Neural cell (in vitro differentiated cells): ENCODE measurements around the gene CCDC77. TPM values are rescaled to one million over a fixed set of nuclear protein-coding genes. Genes with fewer than 3 reads are reported as not detected.

Experiments used
- H2AFZ ChIP-seq: fragments of 200-600, 300-800 bp; sonication (generic), shearing (Covaris generic); 2 replicates; pipeline ENCODE4 v1.6.0; 2014; ENCODE audit warnings: low read depth, mild to moderate bottlenecking, antibody characterized with exemption, low read length, moderate library complexity
- H3F3A ChIP-seq: fragments of 200-600 bp; shearing (Covaris generic); 2 replicates; pipeline ENCODE4 v1.6.1; 2016; ENCODE audit warnings: mild to moderate bottlenecking, moderate library complexity, mixed read lengths, antibody characterized with exemption, low read length; ENCODE audit not compliant: insufficient read depth, poor library complexity, severe bottlenecking
- H3K27ac ChIP-seq: fragments of 200-600, 300-800 bp; sonication (generic), shearing (Covaris generic); 2 replicates; pipeline ENCODE4 v1.5.1; 2014; ENCODE audit warnings: mild to moderate bottlenecking, low read length, moderate library complexity
- H3K27me3 ChIP-seq: fragments of 300-800, 200-600 bp; sonication (generic), shearing (Covaris generic); 2 replicates; pipeline ENCODE4 v1.6.0; 2014; ENCODE audit warnings: mild to moderate bottlenecking, low read depth, low read length, moderate library complexity; ENCODE audit not compliant: insufficient read depth
- H3K36me3 ChIP-seq: fragments of 300-800, 200-600 bp; sonication (generic), shearing (Covaris generic); 2 replicates; pipeline ENCODE4 v1.5.1; 2014; ENCODE audit warnings: mild to moderate bottlenecking, antibody characterized with exemption, low read length, moderate library complexity; ENCODE audit not compliant: insufficient read depth
- H3K4me2 ChIP-seq: fragments of 300-800, 200-600 bp; sonication (generic), shearing (Covaris generic); 2 replicates; pipeline ENCODE4 v1.6.0; 2014; ENCODE audit warnings: mild to moderate bottlenecking, low read length
- H3K4me3 ChIP-seq: fragments of 300-800, 200-600 bp; sonication (generic), shearing (Covaris generic); 2 replicates; pipeline ENCODE4 v1.5.1; 2014; ENCODE audit warnings: mild to moderate bottlenecking, low read length, moderate library complexity
- H3K79me2 ChIP-seq: fragments of 200-600 bp; shearing (Covaris generic); replicated peaks from 2 replicates; pipeline ENCODE4 v1.6.0; 2014; ENCODE audit warnings: mild to moderate bottlenecking, low read length, moderate library complexity; ENCODE audit not compliant: insufficient read depth
- H3K9ac ChIP-seq: fragments of 300-800, 200-600 bp; sonication (generic), shearing (Covaris generic); 2 replicates; pipeline ENCODE4 v1.6.1; 2016; ENCODE audit warnings: mild to moderate bottlenecking, low read length, mixed read lengths
- H3K9me2 ChIP-seq: fragments of 200-600 bp; shearing (Covaris generic); 2 replicates; pipeline ENCODE4 v1.6.1; 2016; ENCODE audit warnings: mild to moderate bottlenecking, low read length, mixed read lengths; ENCODE audit not compliant: insufficient read depth
- H3K9me3 ChIP-seq: fragments of 200-600, 300-800 bp; sonication (generic), shearing (Covaris generic); 2 replicates; pipeline ENCODE4 v1.6.1; 2016; ENCODE audit warnings: mild to moderate bottlenecking, mixed run types, low read length, moderate library complexity, mixed read lengths
- H4K20me1 ChIP-seq: fragments of 200-600 bp; shearing (Covaris generic); 2 replicates; pipeline ENCODE4 v1.6.1; 2016; ENCODE audit warnings: mild to moderate bottlenecking, mixed run types; ENCODE audit not compliant: insufficient read depth
- EP300 ChIP-seq: fragments of 450-650 bp; conservative IDR thresholded peaks from 2 replicates; pipeline ENCODE4 v1.6.1; 2014; ENCODE audit warnings: antibody characterized with exemption, mild to moderate bottlenecking, moderate library complexity; ENCODE audit not compliant: poor library complexity, severe bottlenecking
- EZH2 ChIP-seq: fragments of 200-600, 300-800 bp; shearing (Covaris generic), sonication (generic); IDR thresholded peaks from 2 replicates; pipeline ENCODE4 v1.6.1; 2014; ENCODE audit warnings: antibody characterized with exemption, low read length, borderline replicate concordance, mild to moderate bottlenecking; ENCODE audit not compliant: insufficient read depth, poor library complexity, severe bottlenecking
- MXI1 ChIP-seq: fragments of 450-650 bp; conservative IDR thresholded peaks from 2 replicates; pipeline ENCODE4 v1.6.1; 2014; ENCODE audit warnings: antibody characterized with exemption, mild to moderate bottlenecking; ENCODE audit not compliant: poor library complexity, severe bottlenecking
- POLR2AphosphoS5 ChIP-seq: IDR thresholded peaks from 2 replicates; pipeline ENCODE4 v1.6.1; 2012
- RAD21 ChIP-seq: fragments of 450-650 bp; conservative IDR thresholded peaks from 2 replicates; pipeline ENCODE4 v1.6.1; 2014; ENCODE audit warnings: antibody characterized with exemption, mild to moderate bottlenecking, moderate library complexity
- SMC3 ChIP-seq: fragments of 450-650 bp; conservative IDR thresholded peaks from 2 replicates; pipeline ENCODE4 v1.6.1; 2014; ENCODE audit warnings: antibody characterized with exemption, mild to moderate bottlenecking, moderate library complexity; ENCODE audit not compliant: poor library complexity
- TAF1 ChIP-seq: IDR thresholded peaks from 2 replicates; pipeline ENCODE4 v1.6.1; 2012; ENCODE audit warnings: low read depth
- polyA plus RNA-seq: library from polyadenylated mRNA; depleted of rRNA; stranded (reverse); fragments of >200 nt; gene quantifications from 2 replicates; pipeline ENCODE4 v1.2.3, GENCODE V29; 2014
- TF ChIP-seq, protein P1 (sequence below): fragments of 450-650 bp; IDR thresholded peaks from 2 replicates; pipeline ENCODE4 v1.5.1; 2014; ENCODE audit warnings: antibody characterized with exemption, mild to moderate bottlenecking, moderate library complexity; ENCODE audit not compliant: poor library complexity, severe bottlenecking
- TF ChIP-seq, protein P2 (sequence below): IDR thresholded peaks from 2 replicates; pipeline ENCODE4 v1.6.1; 2012; ENCODE audit warnings: borderline replicate concordance

Gene CCDC77
- polyA plus RNA-seq, 1 donor from 2014 or later: 42.9 TPM

DNA sequence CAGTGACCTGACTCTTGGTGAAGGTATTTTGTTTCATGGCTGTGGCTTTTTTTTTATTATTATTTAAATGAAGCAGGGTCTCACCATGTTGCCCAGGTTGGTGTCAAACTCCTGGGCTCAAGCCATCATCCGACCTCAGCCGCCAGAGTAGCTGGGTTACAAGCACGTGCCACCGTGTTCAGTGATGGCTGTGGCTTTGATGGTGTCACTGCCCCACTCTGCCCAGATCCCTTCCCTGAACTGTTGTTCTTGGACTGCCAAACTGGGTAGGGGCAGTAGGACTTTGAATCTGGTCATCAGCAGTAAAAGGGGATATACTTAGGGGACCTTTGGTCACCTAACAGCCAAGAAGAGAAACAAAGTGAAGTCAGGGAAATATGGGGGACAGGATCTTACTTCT lies 77.7 kb downstream of the CCDC77 start:
- Histone ChIP-seq H3K36me3 (no peaks in the 10 kb centered on the region), H3F3A (no peaks in the 10 kb centered on the region), H3K27me3 (no peaks in the 10 kb centered on the region), H3K4me3 (no peak overlapping the region), H3K4me2 (no peak overlapping the region), H3K9me3 (no peaks in the 10 kb centered on the region), H3K9ac (no peak overlapping the region), H4K20me1 (no peaks in the 10 kb centered on the region), H3K27ac (no peak overlapping the region), H3K9me2 (no peaks in the 10 kb centered on the region), H2AFZ (no peak overlapping the region), H3K79me2 (no peaks in the 10 kb centered on the region)
- TF ChIP-seq EP300 (no peak), MXI1 (no peak), POLR2AphosphoS5 (no peak), SMC3 (no peak), RAD21 (no peak), TAF1 (no peak), EZH2 (no peak)
- TF ChIP-seq, protein P1, sequence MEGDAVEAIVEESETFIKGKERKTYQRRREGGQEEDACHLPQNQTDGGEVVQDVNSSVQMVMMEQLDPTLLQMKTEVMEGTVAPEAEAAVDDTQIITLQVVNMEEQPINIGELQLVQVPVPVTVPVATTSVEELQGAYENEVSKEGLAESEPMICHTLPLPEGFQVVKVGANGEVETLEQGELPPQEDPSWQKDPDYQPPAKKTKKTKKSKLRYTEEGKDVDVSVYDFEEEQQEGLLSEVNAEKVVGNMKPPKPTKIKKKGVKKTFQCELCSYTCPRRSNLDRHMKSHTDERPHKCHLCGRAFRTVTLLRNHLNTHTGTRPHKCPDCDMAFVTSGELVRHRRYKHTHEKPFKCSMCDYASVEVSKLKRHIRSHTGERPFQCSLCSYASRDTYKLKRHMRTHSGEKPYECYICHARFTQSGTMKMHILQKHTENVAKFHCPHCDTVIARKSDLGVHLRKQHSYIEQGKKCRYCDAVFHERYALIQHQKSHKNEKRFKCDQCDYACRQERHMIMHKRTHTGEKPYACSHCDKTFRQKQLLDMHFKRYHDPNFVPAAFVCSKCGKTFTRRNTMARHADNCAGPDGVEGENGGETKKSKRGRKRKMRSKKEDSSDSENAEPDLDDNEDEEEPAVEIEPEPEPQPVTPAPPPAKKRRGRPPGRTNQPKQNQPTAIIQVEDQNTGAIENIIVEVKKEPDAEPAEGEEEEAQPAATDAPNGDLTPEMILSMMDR: no peak
- TF ChIP-seq, protein P2, sequence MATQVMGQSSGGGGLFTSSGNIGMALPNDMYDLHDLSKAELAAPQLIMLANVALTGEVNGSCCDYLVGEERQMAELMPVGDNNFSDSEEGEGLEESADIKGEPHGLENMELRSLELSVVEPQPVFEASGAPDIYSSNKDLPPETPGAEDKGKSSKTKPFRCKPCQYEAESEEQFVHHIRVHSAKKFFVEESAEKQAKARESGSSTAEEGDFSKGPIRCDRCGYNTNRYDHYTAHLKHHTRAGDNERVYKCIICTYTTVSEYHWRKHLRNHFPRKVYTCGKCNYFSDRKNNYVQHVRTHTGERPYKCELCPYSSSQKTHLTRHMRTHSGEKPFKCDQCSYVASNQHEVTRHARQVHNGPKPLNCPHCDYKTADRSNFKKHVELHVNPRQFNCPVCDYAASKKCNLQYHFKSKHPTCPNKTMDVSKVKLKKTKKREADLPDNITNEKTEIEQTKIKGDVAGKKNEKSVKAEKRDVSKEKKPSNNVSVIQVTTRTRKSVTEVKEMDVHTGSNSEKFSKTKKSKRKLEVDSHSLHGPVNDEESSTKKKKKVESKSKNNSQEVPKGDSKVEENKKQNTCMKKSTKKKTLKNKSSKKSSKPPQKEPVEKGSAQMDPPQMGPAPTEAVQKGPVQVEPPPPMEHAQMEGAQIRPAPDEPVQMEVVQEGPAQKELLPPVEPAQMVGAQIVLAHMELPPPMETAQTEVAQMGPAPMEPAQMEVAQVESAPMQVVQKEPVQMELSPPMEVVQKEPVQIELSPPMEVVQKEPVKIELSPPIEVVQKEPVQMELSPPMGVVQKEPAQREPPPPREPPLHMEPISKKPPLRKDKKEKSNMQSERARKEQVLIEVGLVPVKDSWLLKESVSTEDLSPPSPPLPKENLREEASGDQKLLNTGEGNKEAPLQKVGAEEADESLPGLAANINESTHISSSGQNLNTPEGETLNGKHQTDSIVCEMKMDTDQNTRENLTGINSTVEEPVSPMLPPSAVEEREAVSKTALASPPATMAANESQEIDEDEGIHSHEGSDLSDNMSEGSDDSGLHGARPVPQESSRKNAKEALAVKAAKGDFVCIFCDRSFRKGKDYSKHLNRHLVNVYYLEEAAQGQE: no peak

DNA sequence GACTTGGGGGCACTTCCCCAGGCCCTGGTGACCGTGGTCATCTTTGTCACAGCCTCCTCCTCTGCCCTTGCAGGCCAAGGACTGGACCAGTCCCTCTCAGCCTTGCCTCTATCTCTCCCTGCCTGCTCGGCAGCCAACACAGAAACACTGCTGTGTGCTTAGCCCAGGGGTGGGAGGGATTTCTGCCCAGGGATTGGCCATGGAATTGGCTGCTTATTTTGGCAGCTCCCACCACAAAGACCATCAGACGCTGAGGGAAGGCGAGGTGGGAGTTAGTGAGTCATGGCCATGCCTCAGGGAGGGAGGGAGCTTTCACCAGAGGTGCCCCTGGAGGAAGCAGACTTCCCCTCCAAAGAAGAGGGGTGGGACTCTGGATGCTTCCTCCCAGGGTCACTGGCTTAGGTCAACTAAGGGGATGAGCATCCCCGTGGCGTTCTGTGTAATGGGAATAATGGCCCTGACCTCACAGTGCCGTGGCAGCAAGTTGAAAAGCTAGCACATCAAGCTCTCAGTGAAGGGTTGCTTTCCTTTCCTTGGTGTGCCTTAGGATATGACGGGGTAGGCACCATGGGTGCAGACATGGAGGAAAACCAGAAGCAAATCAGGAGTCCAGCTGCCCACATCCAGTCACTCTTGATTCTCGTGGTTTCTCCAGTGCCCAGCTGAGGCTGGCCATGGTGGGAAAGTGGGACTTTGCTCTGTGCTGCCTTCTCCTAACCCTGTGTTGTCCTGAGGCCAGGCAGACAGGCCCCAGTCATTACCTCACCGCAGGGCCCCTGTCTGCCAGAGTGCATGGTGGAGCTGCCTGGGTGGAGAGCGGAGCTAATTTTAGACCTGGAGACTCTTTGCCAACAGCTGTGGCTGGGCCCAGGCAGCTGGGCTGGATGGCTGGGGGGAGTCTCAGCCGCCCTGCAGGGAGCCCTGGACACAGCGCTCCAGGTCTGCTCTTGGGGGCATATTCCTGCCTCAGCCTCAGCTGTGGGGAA lies 79.7 kb downstream of the CCDC77 start:
- Histone ChIP-seq H3K36me3 (no peaks in the 10 kb centered on the region), H3K9me2 (no peaks in the 10 kb centered on the region), H3K9ac (no peak overlapping the region), H3F3A (no peaks in the 10 kb centered on the region), H3K27me3 (no peaks in the 10 kb centered on the region), H3K4me2 (no peak overlapping the region), H3K4me3 (no peak overlapping the region), H4K20me1 (no peaks in the 10 kb centered on the region), H3K79me2 (no peaks in the 10 kb centered on the region), H2AFZ (no peak overlapping the region), H3K9me3 (no peaks in the 10 kb centered on the region), H3K27ac (no peak overlapping the region)
- TF ChIP-seq SMC3 (no peak), MXI1 (no peak), EP300 (no peak), RAD21 (no peak), POLR2AphosphoS5 (no peak), TAF1 (no peak), EZH2 (no peak)
- TF ChIP-seq, protein P1: no peak
- TF ChIP-seq, protein P2: no peak
